Left colon (tissue), 2 donors: ENCODE results near the gene CCDC71L. TPM values are rescaled to one million over a fixed set of nuclear protein-coding genes. Genes with fewer than 3 reads are reported as not detected.
A peak's percentile ranks its signal among the peaks of the same experiment; 100 is the strongest.

Experiments
- ATAC-seq: fragments of 200-7000 bp; cut with Tn5 transposase; one replicate; pipeline ENCODE4 v1.9.1; 2020; ENCODE audit warnings: mild to moderate bottlenecking, moderate library complexity
- DNase-seq, 2 donors: peaks; one replicate each; pipeline ENCODE4 v3.0.0-alpha.2; 2020
- intact Hi-C, 2 donors: fragments of 100-400 bp; cut with DNase I in 1 of 2; cut with micrococcal nuclease in 1 of 2; formaldehyde crosslinking; loops; one replicate each; pipeline versions ENCODE4 v1.11.2 to v1.14.0; 2022; cut with DNase I, micrococcal nuclease
- total RNA-seq, 2 donors: library from RNA; stranded (reverse); fragmentation: NEBNext Ultra II Directional; extraction: Animal tissue kit (Norgen Biotek cat#: 25700); gene quantifications; one replicate each; pipeline ENCODE4 v1.2.1, GENCODE V29; 2021
- donor health status: DM: no; HTN: no; CAD: no.
- donor health status: DM: yes; HTN: yes; CAD: no.

CCDC71L gene
- total RNA-seq, 2 donors from 2014 or later: 25.4 to 27.1 TPM

GRCh38 chr7:106659963-106660861 is 746 bp downstream of the CCDC71L start:
- peak; percentile 82 for ATAC-seq
- intact Hi-C loops: loop anchor here in 1 of 2 donors (5.0 to 10.0 kb wide), 2 partner anchors 75 to 118 kb away; no protein-coding TSS in a partner anchor
- peak; percentile 78 to 91 for DNase-seq

GRCh38 chr7:106659166-106659962 is 1.6 kb downstream of the CCDC71L start:
- ATAC-seq: no peak
- intact Hi-C loops: loop anchor here in 1 of 2 donors (5.0 to 10.0 kb wide), 2 partner anchors 75 to 117 kb away; no protein-coding TSS in a partner anchor
- DNase-seq: no peak

- ATAC-seq (no peak), DNase-seq (no peak)
- intact Hi-C loops: loop anchor here in 1 of 2 donors (5.0 to 10.0 kb wide), 2 partner anchors 76 to 116 kb away; no protein-coding TSS in a partner anchor
Measured at GRCh38 chr7:106658316-106659165, 2.4 kb downstream of the CCDC71L start.

GRCh38 chr7:106657085-106657991 is 3.6 kb downstream of the CCDC71L start:
- intact Hi-C loops: loop anchor here in 1 of 2 donors (5.0 to 10.0 kb wide), 2 partner anchors 77 to 115 kb away; no protein-coding TSS in a partner anchor
- ATAC-seq (no peak), DNase-seq (no peak)

GRCh38 chr7:106655703-106656498 is 5.1 kb downstream of the CCDC71L start:
- intact Hi-C loops: loop anchor here in 1 of 2 donors (5.0 to 10.0 kb wide), 2 partner anchors 79 to 114 kb away; no protein-coding TSS in a partner anchor
- no peak for DNase-seq
- ATAC-seq: no peak

- ATAC-seq (no peak), DNase-seq (no peak)
- intact Hi-C loops: loop anchor here in 1 of 2 donors (10.0 kb wide), 1 partner anchor 81 kb away; no protein-coding TSS in a partner anchor
Measured at GRCh38 chr7:106653488-106653887, 7.5 kb downstream of the CCDC71L start.

GRCh38 chr7:106652909-106653308 is 8.0 kb downstream of the CCDC71L start:
- intact Hi-C loops: loop anchor here in 1 of 2 donors (10.0 kb wide), 1 partner anchor 82 kb away; no protein-coding TSS in a partner anchor
- DNase-seq (no peak), ATAC-seq (no peak)

GRCh38 chr7:106652092-106652491 is 8.9 kb downstream of the CCDC71L start:
- no peak for ATAC-seq
- DNase-seq: no peak
- intact Hi-C loops: loop anchor here in 1 of 2 donors (10.0 kb wide), 1 partner anchor 83 kb away; no protein-coding TSS in a partner anchor

GRCh38 chr7:106646256-106646655 is 14.7 kb downstream of the CCDC71L start:
- no peak for DNase-seq
- ATAC-seq: no peak
- intact Hi-C loops: no loop called here

- ATAC-seq (no peak), DNase-seq (no peak)
- intact Hi-C loops: no loop called here
Measured at GRCh38 chr7:106644999-106645398, 16.0 kb downstream of the CCDC71L start.

GRCh38 chr7:106643216-106644000 is 17.6 kb downstream of the CCDC71L start:
- no peak for ATAC-seq
- DNase-seq: no peak
- intact Hi-C loops: no loop called here

- intact Hi-C loops: no loop called here
- no peak for ATAC-seq
Measured at GRCh38 chr7:106641416-106641815, 19.5 kb downstream of the CCDC71L start.

GRCh38 chr7:106640368-106641141 is 20.4 kb downstream of the CCDC71L start:
- ATAC-seq: no peak
- intact Hi-C loops: no loop called here
- no peak for DNase-seq

More at GRCh38 chr7:106641416-106641815, 19.5 kb downstream of the CCDC71L start:
- DNase-seq: no peak

- intact Hi-C loops: no loop called here
- no peak for DNase-seq
- no peak for ATAC-seq
Measured at GRCh38 chr7:106639476-106640334, 21.3 kb downstream of the CCDC71L start.
